A549 treated with CpdA at 1 μM for 4 hours (cell line): ENCODE data around the gene OR10J1. TPM values are rescaled to one million over a fixed set of nuclear protein-coding genes. Genes with fewer than 3 reads are reported as not detected.

Experiments
- total RNA-seq: library from RNA; stranded (reverse); fragments of 200-300 nt; extraction: Qiagen RNA extraction; gene quantifications from 5 replicates; pipeline ENCODE4 v1.2.3, GENCODE V29; 2022; ENCODE audit warnings: low read depth

Gene OR10J1
- total RNA-seq = not detected in 5 replicates

GRCh38 chr1:159439422-159439821, at the start of gene OR10J1:
Gene OR10J1 (plus strand): TSS chr1:159439722. CDS start chr1:159439792, 70 bp downstream.

GRCh38 chr1:159431904-159432303, 7.6 kb upstream of the OR10J1 start, which contains the start of gene OR10J4:
Gene OR10J4 (plus strand): TSS chr1:159432204.

Other genes starting within 250 kb of the OR10J1 start
- not detected in 5 replicates for gene ACKR1, start 234.8 kb upstream of the OR10J1 start, total RNA-seq
- gene FCER1A, start 137.4 kb upstream of the OR10J1 start, total RNA-seq = not detected in 5 replicates
- not detected in 5 replicates for gene OR10J4, start 7.5 kb upstream of the OR10J1 start, total RNA-seq
- not detected in 5 replicates for gene OR10J5, start 96.3 kb downstream of the OR10J1 start, total RNA-seq
- not detected in 5 replicates for gene APCS, start 148.1 kb downstream of the OR10J1 start, total RNA-seq